Measurements from ENCODE around the gene GPC5.

DNA sequence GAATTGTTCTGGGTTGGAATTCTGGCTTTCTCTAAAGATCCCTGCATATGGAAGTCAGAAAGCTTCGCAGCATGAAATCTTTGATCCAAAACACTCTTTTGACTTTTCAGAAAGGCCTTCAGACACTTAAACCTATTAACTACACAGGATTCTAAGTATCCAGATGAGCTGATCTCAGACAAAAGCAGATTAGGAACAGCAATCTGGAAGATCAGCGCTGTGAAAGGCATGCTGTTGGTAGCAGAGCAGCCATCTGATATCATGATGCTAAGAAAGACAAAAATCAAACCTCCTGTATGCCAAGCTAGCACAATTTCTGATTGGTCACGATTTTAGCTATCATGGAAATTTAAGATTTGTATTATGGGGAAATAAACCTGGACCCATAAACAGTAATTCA lies 589.9 kb downstream of the GPC5 start:
- no peak for TF ChIP-seq DPF2 (IDR thresholded peaks at IDR 0.05)
- no peak for TF ChIP-seq NR2C2 (CRISPR knock-in tag; IDR thresholded peaks at IDR 0.05)
- no peak for TF ChIP-seq NR2C2 (tag; IDR thresholded peaks at IDR 0.05)
- TF ChIP-seq SREBF1 (IDR thresholded peaks at IDR 0.05; ENCODE audit: borderline replicate concordance, low read depth, low read length), result no peak
- TF ChIP-seq, protein P1, sequence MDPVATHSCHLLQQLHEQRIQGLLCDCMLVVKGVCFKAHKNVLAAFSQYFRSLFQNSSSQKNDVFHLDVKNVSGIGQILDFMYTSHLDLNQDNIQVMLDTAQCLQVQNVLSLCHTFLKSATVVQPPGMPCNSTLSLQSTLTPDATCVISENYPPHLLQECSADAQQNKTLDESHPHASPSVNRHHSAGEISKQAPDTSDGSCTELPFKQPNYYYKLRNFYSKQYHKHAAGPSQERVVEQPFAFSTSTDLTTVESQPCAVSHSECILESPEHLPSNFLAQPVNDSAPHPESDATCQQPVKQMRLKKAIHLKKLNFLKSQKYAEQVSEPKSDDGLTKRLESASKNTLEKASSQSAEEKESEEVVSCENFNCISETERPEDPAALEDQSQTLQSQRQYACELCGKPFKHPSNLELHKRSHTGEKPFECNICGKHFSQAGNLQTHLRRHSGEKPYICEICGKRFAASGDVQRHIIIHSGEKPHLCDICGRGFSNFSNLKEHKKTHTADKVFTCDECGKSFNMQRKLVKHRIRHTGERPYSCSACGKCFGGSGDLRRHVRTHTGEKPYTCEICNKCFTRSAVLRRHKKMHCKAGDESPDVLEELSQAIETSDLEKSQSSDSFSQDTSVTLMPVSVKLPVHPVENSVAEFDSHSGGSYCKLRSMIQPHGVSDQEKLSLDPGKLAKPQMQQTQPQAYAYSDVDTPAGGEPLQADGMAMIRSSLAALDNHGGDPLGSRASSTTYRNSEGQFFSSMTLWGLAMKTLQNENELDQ (CRISPR knock-in tag; IDR thresholded peaks at IDR 0.05; ENCODE audit: borderline replicate concordance), result no peak
